IPS-11a (cell line): ENCODE measurements around the gene GIMAP1.

Experiments used
- H3K4me3 ChIP-seq: one replicate; pipeline ENCODE4 v1.5.1; 2013; ENCODE audit warnings: low read depth, low read length, control low read depth

Gene GIMAP1

DNA sequence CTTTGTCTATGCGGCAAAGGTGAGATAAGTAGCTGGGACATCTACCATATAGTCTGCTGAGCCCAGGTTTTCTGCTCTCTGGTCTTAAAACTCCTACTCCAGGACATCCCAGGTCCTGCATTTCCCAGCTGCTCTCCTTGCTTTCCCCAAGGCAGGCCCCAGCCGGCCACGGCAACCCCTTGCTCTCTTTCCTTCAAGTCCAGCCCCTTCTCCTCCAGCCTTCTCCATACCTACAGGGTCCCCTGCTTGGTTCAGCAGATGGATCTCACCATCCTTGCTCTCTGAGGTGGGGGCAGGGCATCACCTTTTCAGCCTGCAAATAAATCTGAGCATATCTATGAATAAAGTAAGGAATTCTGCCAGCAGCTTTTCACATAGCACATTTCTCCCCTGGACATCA is 29.5 kb downstream of the GIMAP1 start:
- no peak overlapping the region for H3K4me3 ChIP-seq

DNA sequence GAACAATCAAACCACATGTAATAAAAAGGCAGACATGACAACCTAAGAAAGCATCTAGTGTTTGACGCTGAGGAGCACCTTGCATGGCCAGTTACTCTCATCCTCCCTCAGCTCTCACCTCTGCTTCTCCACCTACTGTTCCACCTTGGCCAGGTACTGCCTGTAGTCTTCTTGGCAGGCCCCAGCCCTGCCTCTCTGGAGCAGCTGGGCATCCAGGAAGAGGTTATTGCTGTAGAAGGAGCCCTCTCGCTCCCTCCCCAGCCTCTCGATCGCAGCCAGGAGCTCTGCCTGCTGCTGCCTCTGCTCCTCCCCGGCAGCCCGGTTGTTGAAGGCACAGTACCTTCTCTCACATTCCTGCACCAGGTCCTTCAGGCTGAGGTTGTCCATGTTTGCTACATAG is 30.5 kb downstream of the GIMAP1 start:
- H3K4me3 ChIP-seq, result no peak overlapping the region

DNA sequence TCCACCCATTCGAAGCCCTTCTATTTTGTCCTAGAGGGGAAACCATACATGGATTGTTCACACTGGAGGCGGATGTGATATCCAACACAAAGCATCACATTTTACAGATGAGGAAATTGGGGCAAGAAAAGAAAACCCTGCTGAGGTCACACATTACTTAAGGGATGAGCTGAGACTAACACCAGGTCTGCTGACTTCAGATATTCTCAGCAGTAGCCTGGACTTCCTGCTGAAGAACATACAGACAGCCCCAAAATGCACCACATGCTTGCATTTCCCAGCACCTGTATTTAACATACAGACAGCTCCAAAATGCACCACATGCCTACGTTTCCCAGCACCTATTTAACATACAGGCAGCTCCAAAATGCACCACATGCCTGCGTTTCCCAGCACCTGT is 32.0 kb downstream of the GIMAP1 start:
- no peak overlapping the region for H3K4me3 ChIP-seq

DNA sequence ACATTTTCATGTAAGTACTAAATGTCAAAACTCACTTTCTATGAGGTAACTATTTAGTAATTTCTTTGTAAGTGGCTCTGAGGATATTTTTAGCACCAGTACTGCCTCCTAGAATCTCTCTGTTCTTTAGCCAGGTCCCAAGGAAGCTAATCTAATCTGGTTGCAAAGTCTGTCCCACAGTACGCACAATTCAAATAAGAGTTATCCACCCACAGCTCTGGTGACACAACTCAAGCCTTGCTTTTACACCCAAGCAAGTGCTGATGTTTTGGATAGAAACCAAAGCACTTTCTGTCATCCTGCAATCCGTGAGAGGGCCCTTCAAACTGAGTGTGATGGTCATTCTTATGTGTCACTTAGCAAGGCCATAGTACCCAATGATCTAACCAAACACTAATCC is 35.3 kb downstream of the GIMAP1 start:
- no peak overlapping the region for H3K4me3 ChIP-seq

DNA sequence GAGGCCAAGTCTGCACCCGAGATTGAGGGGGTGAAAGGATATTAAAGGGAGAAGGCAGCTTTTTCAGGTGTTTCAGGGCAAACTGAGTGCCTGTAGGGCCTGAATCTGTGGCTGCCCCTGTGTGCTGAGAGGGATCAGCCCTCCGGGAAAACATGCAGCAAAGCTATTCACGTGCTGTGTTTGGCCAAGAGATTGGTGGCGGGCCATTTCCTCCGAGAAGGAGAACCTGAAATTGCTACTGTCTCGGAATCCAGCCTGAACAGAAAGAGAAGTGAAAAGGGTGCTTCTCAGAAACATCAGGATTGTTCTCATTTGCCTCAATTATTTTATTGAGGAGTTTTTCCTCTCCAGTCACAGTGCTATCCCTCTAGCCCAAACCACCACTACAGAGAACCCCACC is 36.8 kb downstream of the GIMAP1 start:
- no peak overlapping the region for H3K4me3 ChIP-seq

DNA sequence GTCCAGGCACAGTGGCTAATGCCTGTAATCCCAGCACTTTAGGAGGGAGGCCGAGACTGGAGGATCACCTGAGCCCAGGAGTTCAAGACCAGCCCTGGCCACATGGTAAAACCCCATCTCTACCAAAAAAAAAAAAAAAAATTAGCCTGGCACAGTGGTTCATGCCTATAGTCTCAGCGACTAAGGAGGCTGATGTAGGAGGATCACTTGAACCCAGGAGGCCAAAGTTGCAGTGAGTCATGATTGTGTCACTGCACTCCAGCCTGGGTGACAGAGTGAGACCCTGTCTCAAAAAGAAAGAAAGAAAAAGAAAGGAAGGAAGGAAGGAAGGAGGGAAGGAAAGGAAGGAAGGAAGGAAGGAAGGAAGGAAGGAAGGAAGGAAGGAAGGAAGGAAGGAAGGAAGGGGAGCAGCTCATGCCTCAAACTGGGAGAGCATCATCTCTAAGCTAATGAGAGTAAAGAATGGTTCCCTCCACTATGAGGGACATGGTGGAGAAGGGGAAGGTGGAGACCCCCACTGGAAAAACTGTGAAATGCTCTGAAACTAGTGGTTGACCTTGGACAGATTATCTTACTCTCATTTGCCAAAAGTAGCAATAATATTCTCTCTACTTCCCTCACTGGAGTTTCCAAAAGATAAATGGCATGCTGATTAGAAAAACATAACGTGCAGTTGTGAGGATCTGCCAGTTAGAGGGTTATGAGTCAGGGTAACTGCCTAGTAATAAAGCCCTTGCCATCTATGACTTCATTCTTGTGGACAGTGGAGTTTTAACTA is 37.6 kb downstream of the GIMAP1 start:
- no peak overlapping the region for H3K4me3 ChIP-seq

DNA sequence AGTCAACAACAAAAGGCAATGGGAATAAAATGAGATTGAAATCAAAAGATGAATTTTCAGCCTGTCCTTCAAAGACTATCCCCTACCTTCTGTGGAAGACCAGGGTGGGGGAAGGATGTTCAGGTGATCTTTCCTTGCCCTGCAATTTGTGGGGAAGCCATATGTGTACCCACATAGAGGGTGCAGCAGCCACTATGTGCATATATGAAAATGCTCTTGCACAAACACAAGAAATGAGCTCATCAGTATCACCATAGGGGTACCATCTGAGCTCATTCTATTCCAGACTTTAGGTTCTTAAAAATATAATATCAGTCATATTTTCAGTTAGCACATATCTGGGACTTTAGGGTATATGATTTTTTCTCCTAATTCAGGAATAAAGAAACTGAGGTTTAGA is 38.5 kb downstream of the GIMAP1 start:
- H3K4me3 ChIP-seq, result no peak overlapping the region

DNA sequence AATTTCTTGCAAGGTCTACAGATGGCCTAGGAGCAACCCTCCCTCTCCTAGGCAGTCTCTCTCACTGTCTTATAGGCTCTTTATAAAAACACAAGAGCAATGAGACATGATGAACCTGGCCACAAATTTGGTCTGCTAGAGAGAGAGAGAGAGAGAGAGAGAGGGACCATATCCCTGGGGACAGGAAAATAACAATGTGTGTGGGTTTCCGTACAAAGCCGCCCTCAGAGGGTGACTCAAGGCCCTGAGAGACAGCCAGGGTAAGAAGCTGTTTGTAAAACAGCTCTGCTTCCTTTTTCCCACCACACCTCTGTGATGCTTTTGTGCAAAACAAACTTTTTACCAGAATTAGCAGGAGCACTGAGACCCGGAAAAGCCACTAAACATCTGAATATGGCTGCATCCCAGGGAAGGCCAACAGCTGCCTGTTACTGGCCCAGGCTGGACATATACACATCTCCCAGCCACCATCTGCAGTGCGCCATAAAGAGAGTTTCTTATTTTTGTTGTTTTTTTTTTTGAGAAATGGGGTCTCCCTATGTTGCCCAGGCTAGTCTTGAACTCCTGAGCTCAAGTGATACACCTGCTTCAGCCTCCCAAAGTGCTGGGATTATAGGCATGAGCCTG is 39.2 kb downstream of the GIMAP1 start:
- H3K4me3 ChIP-seq, result no peak overlapping the region

DNA sequence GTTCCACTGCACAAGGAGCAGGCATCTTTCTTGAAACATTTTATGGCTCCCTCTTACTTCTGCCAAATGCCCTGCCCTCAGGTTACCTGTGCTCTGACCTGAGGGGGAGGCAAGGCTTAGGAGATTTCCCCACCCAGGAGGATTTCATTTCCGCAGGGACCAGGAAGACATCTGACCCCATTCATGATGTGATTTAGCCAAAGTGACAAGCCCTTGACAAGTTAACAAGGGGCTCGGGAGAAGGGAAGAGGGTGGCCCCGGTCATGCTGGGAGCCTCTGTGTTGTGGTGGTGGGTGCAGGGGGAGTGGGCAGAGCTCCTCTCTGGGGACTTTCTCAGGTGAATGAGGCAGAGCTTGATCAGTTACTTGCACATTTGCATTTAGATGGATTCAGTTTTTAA is 39.8 kb downstream of the GIMAP1 start:
- H3K4me3 ChIP-seq, result no peak overlapping the region

DNA sequence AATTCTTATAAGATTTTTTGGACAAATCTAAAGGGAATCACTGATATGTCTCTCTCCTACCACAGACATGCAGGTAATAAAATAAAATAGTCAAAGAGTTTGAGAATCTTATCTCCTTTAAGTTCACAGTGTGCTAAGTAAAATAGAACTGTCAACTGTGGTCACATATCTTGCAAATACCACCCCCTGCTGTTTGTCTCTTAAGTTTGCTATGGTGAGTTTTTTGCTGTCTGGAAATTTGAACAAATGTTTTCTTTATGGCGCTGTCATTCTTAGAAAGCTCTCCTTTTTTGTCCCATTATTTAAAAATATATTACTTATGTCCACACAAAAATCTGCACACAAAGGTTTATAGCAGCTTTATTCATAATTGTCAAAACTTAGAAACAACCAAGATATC is 40.4 kb downstream of the GIMAP1 start:
- no peak overlapping the region for H3K4me3 ChIP-seq

DNA sequence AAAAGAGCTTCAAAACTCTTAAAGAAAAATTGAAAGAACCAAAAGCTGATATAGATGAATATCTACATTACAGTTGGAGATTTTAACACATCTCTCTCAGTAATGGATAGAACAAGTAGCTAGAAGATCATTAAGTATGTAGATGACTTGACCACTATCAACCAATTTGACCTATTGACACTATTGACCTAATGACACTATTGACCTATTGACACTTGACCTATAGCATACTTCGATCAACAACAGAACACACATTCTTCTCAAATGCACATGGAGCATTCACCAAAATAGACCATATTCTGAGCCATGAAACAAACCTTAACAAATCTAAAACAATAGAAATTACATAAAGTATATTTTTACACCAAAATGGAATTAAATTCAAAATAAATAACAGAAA is 43.1 kb downstream of the GIMAP1 start:
- no peak overlapping the region for H3K4me3 ChIP-seq

DNA sequence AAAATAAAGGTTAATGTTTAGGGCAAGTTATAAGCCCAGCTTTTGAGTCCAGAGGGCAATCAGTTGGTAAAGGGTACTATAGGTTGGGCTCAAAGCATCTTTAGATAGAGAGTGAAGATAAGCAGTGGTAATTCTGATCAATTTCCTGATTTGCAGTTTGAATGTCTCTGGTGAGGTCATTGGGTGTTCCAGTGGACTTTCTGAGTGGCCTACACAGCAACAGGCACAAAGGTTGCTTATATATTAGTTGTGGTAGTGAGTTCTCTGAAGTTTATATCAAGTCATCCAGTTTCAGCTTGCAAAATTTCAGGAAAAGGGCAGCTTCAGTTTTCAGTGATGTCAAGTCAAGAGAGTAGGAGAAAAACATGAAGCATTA is 49.9 kb downstream of the GIMAP1 start:
- H3K4me3 ChIP-seq, result no peak overlapping the region

DNA sequence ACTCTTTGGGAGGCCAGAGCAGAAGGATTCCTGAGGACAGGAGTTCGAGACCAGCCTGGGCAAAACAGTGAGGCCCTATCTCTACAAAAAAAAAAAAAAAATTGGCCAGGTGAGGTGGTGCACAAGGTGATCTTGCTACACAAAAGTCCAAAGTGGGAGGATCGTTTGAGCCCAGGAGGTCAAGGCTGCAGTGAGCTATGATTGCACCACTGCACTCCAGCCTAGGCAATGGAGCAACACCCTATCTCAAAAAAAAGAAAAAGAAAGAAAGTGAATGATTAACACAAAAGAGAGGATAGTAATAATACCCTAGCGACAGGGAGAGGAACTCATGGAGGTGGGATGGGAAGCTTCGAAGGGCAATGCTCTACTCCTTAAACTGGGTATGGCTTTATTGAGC is 53.4 kb downstream of the GIMAP1 start:
- no peak overlapping the region for H3K4me3 ChIP-seq
